Esophagus muscularis mucosa (tissue), 4 donors: ENCODE measurements around the gene MMP27.

Source experiments
- CTCF ChIP-seq, 3 experiments: fragments of 200-600 bp in 2 of 3; fragments of 450-650 bp in 1 of 3; sonication (generic) in 2 of 3; IDR thresholded peaks; one replicate each; pipeline ENCODE4 v1.5.1; 2017 to 2019; ENCODE audit warnings: antibody characterized with exemption in 3 of 3, mild to moderate bottlenecking in 2 of 3, moderate library complexity in 1 of 3
- EP300 ChIP-seq: sonication (generic); formaldehyde crosslinking; IDR thresholded peaks from one replicate; pipeline ENCODE4 v1.6.1; 2017; ENCODE audit warnings: antibody characterized with exemption
- POLR2A ChIP-seq: fragments of 450-650 bp; IDR thresholded peaks from one replicate; pipeline ENCODE4 v1.6.1; 2017; ENCODE audit warnings: antibody characterized with exemption, moderate library complexity, mild to moderate bottlenecking, low read depth
- POLR2AphosphoS5 ChIP-seq, 2 donors: sonication (generic); formaldehyde crosslinking; IDR thresholded peaks; one replicate each; pipeline ENCODE4 v1.6.1; 2017; ENCODE audit warnings: antibody characterized with exemption in 2 of 2

DNA sequence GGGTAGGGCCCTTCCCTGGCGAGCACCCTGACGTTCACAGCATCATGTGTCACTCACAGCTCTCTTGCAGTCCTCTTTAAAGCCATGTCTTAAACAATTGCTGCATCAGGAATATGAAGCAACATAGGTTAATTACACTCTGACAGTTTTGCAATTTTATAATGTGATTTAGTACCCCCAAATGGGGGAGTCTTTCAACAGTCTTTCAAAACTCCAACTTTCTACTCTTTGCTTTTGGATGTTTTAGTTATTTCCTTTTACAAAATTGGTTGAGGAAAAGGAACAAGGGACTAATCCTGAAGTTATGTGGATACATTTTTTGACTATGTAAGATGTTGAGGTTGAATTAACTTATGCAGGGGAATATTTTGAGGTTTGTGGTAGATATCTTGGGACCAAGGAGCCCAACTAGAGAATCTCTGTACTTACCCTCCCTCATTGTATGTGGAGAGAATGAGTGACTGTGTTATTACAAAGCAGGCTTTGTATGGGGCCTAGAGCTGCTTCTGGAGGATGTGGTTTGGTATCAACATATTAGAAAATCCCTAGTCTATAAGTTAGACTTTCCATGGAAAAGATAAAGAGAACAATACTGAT, 19.4 kb upstream of the MMP27 start, which contains the start of gene MMP8:
- TF ChIP-seq CTCF (IDR thresholded peaks at IDR 0.05), result no peak
- TF ChIP-seq POLR2AphosphoS5 (IDR thresholded peaks at IDR 0.05), result no peak
- no peak for TF ChIP-seq POLR2A
- no peak for TF ChIP-seq EP300
